Pulmonary artery endothelial cell (primary cell): Measurements from ENCODE around the gene GABBR2. TPM values are rescaled to one million over a fixed set of nuclear protein-coding genes. Genes with fewer than 3 reads are reported as not detected.

Source experiments
- DNase-seq: peaks from one replicate; pipeline ENCODE4 v3.0.0-alpha.2; 2011; ENCODE audit warnings: low read depth, low spot score
- total RNA-seq: library from RNA; depleted of rRNA; stranded (reverse); fragments of >200 nt; gene quantifications from 2 replicates; pipeline ENCODE4 v1.2.3, GENCODE V29; 2014

The GABBR2 gene
- total RNA-seq, 1 donor from 2014 or later = 23.3 TPM

DNA sequence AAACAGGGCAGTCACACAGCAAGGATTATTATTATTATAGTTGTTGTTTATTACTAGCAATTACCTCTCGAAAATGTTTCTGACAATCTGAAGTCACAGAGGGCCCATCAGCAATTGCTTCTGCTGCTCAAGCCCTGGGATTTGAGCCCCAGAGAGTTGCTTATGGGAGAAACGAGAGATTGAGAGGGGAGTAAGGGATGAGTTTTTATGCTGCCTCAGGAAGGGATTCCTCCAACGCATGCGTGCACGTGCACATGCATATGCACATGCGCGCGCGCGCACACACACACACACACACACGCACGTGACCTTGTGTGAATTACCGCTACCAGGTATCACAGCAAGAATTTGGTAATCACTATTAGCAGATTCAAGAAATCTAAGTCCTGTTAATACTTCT lies 264.1 kb downstream of the GABBR2 start:
- no peak for DNase-seq

DNA sequence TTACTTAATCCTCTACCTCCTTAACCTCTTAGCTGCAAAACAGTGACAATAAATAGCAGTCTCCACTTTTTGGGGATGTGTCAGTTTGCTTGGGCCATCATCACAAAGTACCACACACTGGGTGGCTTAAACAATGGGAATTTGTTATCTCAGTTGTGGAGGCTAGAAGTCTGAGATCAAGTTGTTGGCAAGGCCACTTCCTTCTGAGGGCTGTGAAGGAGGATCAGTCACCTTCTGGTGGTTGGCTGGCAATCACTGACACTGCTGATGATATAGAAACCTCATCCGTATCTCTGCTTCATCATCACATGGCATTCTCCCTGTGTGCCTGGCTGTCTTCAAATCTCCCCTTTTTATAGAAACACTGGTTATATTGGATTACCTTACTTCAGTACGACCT lies 266.2 kb downstream of the GABBR2 start:
- DNase-seq = no peak

DNA sequence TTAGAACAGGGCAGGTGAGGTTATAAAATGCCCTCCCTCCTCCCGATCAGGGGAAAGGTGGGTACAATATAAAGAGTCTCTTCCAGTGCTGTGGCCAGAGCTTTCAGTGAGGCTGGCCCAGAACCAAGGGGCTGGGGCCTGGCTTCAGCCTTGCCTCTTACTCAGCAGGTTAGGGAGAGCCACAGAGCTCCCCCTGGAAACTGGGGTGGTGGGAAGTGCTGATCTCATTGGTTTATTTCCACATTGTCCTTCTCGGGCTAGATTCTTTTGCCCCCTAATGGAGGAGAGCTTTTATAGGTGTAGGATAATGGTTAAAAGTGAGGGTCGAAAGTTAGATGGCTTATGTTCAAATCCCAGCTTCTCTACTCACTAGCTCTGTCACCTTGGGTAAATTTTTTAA lies 266.6 kb downstream of the GABBR2 start:
- DNase-seq = no peak

DNA sequence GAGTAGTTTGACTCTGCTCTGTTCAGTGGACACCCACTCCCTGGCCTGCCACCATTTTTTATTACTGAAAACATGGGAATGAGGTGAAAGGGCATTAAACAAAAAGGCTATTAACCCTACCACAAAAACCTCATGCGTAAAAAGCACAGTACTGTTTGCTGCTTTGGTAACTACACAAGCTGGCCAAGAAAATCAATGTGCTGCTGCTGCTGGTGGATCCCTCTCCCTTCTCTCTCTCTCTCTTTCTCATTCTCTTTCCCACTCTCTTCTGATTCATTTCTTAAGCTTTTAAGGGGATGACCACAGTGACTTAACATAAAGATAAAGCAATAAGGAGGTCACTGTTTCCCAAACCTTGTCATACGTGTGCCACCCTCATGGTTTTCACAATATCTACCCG lies 270.1 kb downstream of the GABBR2 start:
- no peak for DNase-seq

DNA sequence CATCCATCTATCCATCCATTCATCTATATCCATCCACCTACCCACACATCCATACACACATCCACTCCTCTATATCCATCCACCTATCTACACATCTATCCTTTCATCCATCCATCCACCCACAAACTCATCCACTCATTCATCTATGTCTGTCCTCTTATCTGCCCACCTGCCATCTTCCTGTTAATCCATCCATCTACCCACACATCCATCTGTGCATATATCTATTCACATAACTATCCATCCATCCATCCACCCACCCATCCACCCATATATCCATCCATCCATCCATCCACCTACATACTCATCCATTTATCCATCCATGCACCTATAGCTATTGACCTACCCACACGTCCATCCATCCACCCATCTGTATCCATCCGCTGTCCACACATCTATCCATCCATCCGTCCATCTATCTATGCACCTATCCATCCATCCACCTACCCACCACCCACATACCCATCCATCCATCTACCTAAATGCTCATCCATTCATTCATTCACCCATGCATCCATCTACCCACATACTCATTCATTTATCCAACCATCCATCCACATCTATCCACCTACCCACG lies 271.2 kb downstream of the GABBR2 start:
- DNase-seq = no peak

DNA sequence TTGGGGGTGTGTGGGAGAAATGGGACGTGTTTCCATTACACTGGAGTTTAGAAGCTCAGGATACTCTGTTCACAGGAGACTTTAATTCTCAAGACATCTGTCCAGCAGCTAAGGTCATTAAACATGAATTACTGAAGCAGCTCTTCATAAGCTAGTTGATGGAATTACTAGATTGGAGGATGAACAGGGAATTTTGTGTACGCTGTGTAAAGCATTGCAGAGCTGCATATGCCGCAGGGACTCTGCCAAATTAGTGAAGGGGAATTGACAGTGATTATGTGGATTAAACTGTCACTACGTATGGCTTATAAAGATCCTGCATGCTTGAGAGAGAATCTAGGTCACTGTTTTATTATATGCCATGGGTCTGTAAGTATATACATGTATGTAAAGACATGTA lies 275.8 kb downstream of the GABBR2 start:
- DNase-seq = no peak

DNA sequence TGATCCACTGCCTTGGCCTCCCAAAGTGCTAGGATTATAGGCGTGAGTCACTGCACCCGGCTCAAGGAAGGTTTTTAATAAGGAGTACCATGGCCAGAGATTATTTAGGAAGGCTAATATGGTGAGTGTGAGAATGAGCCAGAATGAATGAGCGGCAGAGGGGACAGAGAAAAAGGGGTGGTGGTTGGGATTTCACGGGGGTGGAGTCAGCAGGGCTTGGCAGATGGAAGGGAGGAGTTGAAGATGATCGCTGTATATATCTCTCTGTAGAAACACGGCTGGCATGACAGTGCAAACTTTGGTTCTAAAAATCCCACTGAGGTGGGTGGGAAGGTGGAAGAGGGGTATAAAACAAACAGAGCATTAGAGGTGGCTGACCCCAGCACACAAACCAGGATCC lies 276.6 kb downstream of the GABBR2 start:
- DNase-seq = no peak

DNA sequence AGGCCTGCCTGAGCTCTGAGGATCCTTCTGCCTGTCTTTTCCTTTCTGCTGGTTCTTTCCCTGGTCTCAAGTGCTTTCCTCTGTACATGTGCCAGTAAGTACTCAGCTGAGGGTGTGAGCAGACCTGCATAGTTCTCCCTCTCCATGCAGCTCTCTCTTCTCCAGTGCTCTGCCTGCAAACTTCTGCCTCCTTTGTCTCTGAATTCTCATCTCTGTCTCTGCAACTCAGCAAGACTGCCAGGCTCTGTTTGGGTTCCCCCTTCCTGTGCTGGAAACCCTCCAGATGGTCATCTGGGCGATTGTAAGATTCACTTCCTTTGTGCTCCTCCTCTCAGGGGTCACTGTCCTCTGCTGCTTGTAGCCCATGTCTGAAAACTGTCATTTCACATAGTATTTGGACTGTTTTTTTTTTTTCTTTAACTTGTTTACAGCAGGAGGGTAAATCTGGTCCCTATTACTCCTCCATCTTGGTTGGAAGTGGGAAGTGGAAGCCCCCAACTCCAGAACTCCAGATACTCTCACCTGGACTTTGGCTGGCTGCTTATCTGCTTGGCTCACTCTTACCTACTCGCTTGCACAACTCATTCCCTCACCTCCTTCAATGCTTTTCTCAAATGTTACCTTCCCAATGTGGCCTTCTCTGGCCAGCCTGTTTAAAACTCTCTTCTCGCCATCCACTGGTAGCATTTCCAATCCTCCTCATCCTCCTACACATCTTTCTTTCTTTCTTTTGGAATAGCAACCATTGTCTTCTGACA lies 278.0 kb downstream of the GABBR2 start:
- DNase-seq = no peak

DNA sequence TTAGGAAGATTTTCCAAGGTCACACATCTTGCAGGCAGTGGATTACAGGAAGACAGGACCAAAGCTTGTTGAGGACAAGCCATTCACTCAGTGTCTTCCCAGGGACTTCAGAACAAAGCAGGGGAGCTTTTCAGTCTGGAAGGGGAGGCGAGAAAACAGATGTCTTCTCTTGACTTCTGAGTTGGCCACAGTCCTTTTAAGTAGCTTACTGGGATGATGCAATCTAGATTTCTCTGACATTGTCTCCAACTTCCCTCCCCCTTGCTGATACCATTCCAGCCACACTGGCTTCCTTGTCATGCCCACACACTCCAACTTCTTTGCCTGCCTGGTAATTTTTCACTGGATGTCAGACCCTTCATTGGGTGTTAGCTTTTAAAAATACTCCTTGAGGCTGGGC lies 279.1 kb downstream of the GABBR2 start:
- no peak for DNase-seq

DNA sequence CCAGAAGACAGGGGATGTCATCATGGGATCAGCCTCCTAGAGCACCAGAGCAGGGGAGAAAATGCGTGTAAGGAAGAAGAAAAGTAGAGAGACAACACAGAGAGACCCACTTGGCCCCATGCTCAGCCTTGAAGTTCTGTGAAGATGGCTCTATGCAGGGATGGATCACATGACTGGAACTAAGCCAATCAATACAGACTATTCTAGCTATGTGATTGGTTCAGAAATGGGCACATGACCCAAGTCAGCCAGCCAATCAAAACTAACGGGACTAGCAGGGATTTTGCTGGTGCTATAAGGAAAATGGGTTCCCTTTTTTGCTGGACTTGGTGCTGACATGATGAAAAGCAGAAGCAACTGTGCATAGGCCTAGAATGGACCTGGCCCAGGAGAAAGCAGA lies 280.3 kb downstream of the GABBR2 start:
- no peak for DNase-seq

DNA sequence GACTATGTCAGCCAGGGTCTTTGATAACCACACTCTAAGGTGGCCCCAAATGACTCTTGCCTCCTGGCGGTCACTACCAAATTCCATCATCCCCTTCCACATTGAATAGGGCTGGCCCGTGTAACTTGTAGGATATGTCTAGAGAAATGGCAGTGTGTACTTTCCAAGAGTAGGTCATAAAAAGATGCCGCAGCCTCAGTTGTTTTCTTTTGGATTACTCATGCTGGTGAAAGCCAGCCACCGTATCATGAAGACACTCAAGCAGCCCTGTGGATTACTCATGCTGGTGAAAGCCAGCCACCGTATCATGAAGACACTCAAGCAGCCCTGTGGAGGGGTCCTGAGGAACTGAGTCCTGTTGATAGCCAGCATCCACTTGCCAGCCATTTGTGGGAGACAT lies 281.2 kb downstream of the GABBR2 start:
- DNase-seq = no peak

DNA sequence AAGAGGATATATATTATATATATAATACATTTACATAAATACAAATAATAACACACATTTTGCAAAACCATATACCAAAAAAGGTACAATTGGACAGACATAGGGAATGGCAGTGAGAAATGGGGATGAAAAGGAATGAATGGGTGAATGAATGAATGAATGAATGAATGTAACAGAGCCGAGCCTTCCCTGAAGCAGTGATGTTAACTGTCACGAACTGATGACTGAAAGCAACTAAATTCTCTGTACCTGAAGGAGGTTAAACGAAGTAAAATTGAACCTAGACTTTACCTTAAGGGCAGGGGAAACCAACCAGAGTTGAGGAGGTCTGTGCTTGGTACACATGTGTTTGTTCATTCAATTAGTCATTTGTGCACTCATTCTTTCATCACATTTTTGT lies 283.7 kb downstream of the GABBR2 start:
- no peak for DNase-seq

DNA sequence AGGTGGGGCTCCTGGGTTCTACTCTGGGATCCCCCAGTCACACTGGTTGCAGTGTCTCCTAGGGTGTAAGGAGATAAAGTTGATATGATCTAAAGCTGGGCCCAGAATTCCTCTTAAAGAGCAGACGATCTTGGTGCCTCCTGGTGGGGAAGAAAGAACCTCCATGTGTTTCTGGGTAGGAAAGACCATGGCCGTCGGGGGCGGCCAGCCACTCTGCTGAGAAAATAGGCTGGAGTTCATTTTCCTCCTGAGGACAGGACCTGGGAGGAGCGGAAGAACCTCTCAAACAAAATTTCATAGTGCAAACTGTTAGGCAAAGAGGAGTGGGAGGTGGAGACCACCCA lies 289.5 kb downstream of the GABBR2 start:
- no peak for DNase-seq

DNA sequence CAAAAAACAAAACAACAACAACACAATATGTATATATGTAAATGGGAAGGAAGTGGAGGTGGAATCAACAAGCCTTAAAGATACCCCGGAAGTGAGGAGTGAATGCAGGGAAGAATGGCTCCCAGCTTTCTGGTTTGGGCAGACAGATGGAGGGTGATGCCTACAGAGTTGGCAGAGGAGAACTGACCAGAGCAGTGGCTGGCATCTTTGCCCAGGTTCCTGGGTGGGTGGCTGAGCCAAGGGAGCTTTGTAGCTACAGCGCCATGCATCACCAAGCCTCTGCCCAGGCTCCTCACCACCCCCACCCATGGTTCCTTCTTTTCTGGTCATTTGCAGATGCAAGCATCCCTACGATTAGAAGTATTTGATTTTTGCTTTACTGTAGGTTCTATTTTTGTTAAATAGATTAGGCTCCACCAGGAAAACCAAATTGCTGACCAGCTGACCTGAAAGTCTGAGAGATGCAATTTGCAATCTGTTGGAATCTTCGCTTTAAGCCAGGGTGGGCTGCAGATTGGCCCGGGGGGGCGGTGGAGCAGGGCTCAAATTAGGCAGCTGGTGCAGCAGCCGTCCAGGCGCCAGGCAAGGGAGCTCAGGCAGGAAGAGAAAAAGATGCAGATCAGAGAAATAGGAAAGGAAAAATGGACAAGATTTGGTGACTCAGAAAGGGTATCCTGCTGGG lies 290.0 kb downstream of the GABBR2 start:
- DNase-seq = no peak

DNA sequence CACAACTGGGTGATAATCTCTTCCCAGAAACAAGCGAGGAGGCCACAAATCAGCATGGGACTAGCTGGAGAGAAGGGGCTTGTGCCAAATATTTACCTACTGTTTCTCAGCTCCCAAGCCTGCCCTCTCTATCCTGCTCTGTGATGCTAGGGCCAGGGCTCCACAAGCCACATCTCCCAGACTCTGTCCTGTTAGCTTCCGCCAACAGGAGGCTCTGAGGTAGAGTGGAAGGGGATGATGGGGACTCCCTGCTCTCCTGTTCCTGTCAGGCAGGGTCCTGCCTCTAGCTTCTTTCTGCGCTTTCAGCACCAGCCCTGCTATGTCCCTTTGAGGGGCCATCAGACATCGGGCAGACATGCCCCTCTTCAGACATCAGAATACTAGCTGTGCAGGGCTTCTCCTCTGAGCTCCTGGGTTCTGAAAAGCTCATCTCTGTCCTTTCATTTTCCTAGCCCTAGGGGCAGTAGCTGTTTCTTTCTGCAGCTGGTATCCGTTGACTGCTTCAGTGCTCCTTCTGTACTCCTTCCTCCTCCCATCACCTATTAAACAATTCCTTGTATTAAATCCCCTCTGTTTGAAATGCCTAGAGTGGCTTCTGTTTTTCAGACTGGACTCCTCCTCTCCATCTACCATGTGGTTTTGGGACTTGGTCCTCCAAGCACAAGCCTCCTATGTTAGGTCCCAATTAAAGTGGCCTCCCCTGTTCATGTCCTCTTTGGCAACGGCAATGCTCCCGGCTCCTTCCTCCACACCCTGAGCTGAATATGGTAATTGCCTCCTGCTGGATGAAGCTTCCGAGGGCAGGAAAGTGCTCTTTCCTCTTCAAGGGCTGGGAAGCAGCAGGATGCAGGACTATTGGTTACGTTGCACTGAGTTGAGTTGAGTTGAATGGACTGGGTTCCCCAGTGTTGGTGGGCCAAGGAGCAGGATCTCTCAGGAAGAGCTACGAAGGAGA lies 292.2 kb downstream of the GABBR2 start:
- DNase-seq = no peak

DNA sequence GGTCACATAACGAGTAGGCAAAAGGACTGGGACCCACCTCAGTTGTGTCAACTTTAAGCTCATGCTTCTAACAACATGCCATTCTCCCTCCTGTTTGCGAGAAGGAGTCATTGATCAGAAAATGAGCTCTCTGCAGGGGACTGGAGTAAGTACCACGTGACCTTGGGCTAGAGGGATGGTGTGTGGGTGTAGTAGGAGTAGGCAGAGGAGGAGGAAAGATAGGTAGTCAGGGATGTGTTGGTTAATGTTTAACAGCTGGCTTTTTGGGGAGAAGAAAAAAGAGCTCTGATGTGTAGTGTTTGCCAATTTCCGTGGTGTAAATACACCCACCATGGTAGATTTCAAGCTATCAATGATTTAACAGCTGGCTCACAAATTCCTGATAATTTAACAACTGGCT lies 293.0 kb downstream of the GABBR2 start:
- DNase-seq = no peak

DNA sequence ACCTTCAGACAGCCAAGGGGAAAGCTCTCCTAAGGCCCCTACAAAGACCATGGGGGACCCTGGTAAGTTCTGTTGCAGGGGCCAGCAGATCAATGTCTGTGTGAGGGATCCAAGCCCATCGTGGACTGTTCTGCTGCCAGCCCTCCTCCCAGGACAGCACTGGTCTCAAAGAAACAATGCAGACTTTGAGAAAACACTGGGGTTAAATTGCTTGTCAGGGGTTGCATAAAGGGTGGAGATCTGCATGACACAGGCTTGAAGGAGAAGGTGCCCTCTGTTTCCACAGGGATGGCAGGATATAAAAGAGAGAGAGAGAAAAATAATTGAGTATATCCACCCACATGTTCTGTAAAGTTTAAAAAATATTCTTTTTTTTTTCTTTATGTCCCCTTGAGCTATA lies 295.7 kb downstream of the GABBR2 start:
- DNase-seq = no peak

DNA sequence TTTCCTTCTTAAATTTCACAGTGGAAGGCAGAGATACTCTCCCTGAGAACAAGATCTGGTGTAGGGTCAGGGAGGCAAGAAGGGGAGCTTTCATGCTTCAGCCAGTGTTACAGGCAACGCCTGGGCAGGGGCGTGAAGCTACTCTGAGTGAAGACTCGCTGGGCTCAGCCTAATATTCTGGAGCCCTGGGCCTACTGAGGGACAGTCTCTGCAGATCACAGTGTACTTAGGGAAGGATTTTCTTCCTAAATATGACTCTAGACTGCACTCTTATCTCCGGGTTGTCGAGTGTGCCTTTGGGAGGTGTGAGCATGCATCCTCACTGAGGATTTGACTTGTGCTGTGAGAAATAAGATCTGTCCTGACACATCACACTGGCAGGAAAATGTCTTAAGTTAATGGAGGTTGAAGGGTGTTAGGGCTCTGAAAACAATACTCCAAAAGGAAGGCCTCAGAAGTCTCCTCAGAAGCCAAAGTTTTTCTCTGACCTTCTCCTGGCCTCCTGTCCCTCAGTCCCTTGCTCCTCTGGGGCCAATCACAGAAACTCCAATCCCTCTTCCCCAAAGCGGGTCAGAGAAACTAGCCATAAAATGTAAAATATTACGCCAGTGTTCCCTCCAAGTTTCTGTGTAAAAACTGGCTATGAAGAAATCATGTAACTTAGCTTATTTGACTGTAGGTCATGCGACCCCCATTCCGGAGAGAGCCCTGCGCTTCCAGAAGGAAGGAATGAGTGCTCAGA lies 296.5 kb downstream of the GABBR2 start:
- DNase-seq = no peak

DNA sequence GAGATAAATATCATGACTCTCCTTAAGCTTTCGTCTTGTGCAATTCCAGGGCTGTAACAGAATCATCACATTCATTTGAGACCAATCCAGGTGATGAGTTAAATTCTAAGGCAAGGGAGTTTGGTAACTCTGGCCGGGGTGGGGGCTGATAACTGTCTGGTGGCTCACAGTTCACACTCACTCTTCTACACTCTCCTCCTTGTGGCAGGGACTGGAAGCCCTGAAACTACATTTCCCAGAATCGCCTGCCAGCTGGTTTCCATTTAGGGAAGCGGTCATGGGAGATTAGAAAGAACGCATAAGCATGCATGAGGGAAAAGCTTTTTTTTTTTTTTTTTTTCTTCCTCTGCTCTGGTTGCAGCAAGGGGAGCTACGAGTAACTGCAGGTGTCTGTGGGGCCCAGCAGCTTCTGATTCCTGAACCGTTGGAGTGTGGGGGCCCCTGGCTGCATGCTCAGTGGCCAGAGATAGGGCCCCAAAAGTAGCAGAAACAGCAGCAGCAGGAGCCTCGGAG lies 298.5 kb downstream of the GABBR2 start:
- no peak for DNase-seq

DNA sequence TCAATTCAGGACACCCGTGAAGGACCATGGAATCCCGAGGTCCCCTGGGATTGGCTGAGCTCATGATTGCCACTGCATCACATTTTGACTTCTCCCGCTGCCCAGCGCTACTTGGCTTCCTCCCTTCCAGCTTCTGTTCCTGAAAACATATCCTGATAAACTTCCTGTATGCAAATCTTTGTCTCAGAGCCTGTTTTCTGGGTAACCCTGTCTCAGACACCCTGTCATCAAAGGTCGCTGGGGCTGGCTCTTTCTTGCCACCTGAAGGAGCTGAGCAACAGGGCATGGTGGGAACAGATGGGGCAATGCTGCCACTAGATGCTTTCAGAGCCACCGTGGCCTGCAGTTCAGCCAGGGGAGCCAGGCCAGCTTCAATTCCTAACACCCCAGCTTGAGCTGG lies 299.0 kb downstream of the GABBR2 start:
- DNase-seq = no peak

DNA sequence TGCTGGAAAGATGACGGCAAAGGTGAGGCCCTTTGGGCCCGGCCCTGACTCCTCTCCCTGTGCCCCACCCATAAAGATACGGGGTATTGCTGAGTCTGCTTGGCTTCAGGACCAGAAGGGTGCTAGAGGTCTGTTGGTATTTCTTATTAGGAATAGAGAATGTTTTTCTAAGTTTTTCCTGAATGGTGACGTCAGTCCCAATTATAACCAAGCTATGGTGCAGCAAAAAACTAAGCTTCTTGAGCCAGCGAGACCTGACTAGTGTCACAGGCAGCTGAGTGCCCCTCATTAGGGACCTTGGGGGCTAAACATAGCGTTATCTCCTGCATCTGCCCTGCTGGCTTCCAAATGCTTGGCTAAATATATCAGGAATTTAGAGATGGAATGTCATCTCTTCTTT lies 302.3 kb downstream of the GABBR2 start:
- no peak for DNase-seq
